ENCODE data around the gene ABCB8. TPM values are rescaled to one million over a fixed set of nuclear protein-coding genes. Genes with fewer than 3 reads are reported as not detected.

The ABCB8 gene
- total and polyA plus RNA-seq, 2 of the 4 experiments (the other 2 are of a cell fraction) = 16.3 to 26.8 TPM

GRCh38 chr7:151095828-151096475 lies 67.7 kb downstream of the ABCB8 start:
- Histone ChIP-seq H3K79me1 (ENCODE audit: low read depth in 1 of 2, low read length in 2 of 2) (peaks cover 6 to 87% of the 10 kb centered on the region in 2 experiments; a peak in 3 of 4 replicates), H3K56ac (ENCODE audit: extremely low read depth, insufficient read depth, low read length) (no peak overlapping the region), H3K4ac (ENCODE audit: low read depth, low read length) (no peak overlapping the region), H3K23ac (ENCODE audit: low read depth, low read length) (no peak overlapping the region), H4K20me1 (ENCODE audit: insufficient read depth, low read length) (peaks cover 92% of the 10 kb centered on the region), H2AK5ac (ENCODE audit: low read depth, low read length) (no peak overlapping the region; the same call in 1 of the 2 replicates), H4K91ac (ENCODE audit: insufficient read depth, low read depth, low read length) (no peak overlapping the region), H3K27ac (ENCODE audit: insufficient read depth, low read length) (no peak overlapping the region), H2BK120ac (ENCODE audit: low read depth, low read length) (no peak overlapping the region), H3K36me3 (ENCODE audit: control insufficient read depth, insufficient read depth, low read length) (peaks cover 11% of the 10 kb centered on the region; the same call in 1 of the 2 replicates), H2AFZ (replicated peaks; ENCODE audit: low read length, poor library complexity) (peak overlapping the region; percentile 41), H2BK20ac (ENCODE audit: low read depth, low read length) (no peak overlapping the region), H3K14ac (replicated peaks; ENCODE audit: low read depth, low read length) (no peak overlapping the region), H4K5ac (ENCODE audit: low read depth, low read length) (no peak overlapping the region), H3K9me3 (ENCODE audit: control insufficient read depth, insufficient read depth, low read length) (no peaks in the 10 kb centered on the region), H3K9ac (ENCODE audit: low read depth, low read length) (no peak overlapping the region), H3K4me3 (ENCODE audit: insufficient read depth, low read depth, low read length) (no peak overlapping the region), H2AK9ac (replicated peaks; ENCODE audit: low read depth, low read length, poor library complexity) (no peak overlapping the region), H3K4me2 (ENCODE audit: low read depth, low read length) (no peak overlapping the region), H3K4me1 (ENCODE audit: control insufficient read depth, insufficient read depth, low read length) (peaks cover 9% of the 10 kb centered on the region), H2BK15ac (ENCODE audit: low read depth, low read length) (no peak overlapping the region), H3K9me1 (ENCODE audit: insufficient read depth, low read length) (peaks cover 12% of the 10 kb centered on the region; the same call in 1 of the 2 replicates), H2BK5ac (ENCODE audit: low read depth, low read length, poor library complexity, severe bottlenecking) (no peak overlapping the region), H3K27me3 (ENCODE audit: control insufficient read depth, insufficient read depth, low read length) (no peaks in the 10 kb centered on the region), H4K8ac (ENCODE audit: low read depth in 2 of 2, low read length in 2 of 2) (no peak overlapping the region), H3K18ac (ENCODE audit: low read depth, low read length) (no peak overlapping the region)
- TF ChIP-seq BHLHE40 (IDR thresholded peaks at IDR 0.05; ENCODE audit: low read depth, low read length) (peak; percentile 82), RAD21 (IDR thresholded peaks at IDR 0.05; ENCODE audit: low read length) (no peak), POLR2A (IDR thresholded peaks at IDR 0.05; ENCODE audit: low read depth, low read length) (no peak), MXI1 (IDR thresholded peaks at IDR 0.05; ENCODE audit: borderline replicate concordance, low read depth, low read length) (no peak), CHD1 (IDR thresholded peaks at IDR 0.05; ENCODE audit: low read depth, low read length) (no peak)
- TF ChIP-seq, protein P1, sequence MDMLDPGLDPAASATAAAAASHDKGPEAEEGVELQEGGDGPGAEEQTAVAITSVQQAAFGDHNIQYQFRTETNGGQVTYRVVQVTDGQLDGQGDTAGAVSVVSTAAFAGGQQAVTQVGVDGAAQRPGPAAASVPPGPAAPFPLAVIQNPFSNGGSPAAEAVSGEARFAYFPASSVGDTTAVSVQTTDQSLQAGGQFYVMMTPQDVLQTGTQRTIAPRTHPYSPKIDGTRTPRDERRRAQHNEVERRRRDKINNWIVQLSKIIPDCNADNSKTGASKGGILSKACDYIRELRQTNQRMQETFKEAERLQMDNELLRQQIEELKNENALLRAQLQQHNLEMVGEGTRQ (IDR thresholded peaks at IDR 0.05; ENCODE audit: low read depth, low read length) = no peak
- dilution Hi-C loops (cut with HindIII; ENCODE audit: low sequenced_read_pairs, unreplicated experiment) = no loop called here
- in situ Hi-C loops (cut with MboI; ENCODE audit: low sequenced_read_pairs) = no loop called here
- ChIA-PET CTCF (no interaction called here), POLR2A (ENCODE audit: unreplicated experiment) (no interaction called here)
- 87% methylated on average over 9 of the region's 17 CpGs; no CpG with 5 or more reads in 1 of the 2 experiments for WGBS, 2 experiments (ENCODE audit: extremely low coverage in 2 of 2, insufficient read length in 1 of 2)
- DNase-seq (no peak), ATAC-seq (ENCODE audit: low read depth) (no peak)
- BruUV-seq (replicated peaks) = no TSS peak
- intact Hi-C loops (cut with micrococcal nuclease) = no loop called here

Other genes starting within 250 kb of the ABCB8 start
- gene TMEM176B, start 228.1 kb upstream of the ABCB8 start, total RNA-seq (2012; rRNA removed) = not detected in 2 replicates
- gene TMEM176B, start 228.1 kb upstream of the ABCB8 start, polyA plus RNA-seq (2012; rRNA removed) = not detected in 2 replicates
- not detected in 2 replicates for gene TMEM176A, start 227.7 kb upstream of the ABCB8 start, total RNA-seq (2012; rRNA removed)
- not detected in 2 replicates for gene TMEM176A, start 227.7 kb upstream of the ABCB8 start, polyA plus RNA-seq (2012; rRNA removed)
- not detected in 2 replicates for gene AOC1, start 175.9 kb upstream of the ABCB8 start, total RNA-seq (2012; rRNA removed)
- not detected in 2 replicates for gene AOC1, start 175.9 kb upstream of the ABCB8 start, polyA plus RNA-seq (2012; rRNA removed)
- gene KCNH2, start 50.1 kb upstream of the ABCB8 start, total RNA-seq (2012; rRNA removed) = 0.56 and 0.90 TPM in 2 replicates
- 1.6 and 2.1 TPM in 2 replicates for gene KCNH2, start 50.1 kb upstream of the ABCB8 start, polyA plus RNA-seq (2012; rRNA removed)
- 0.28 and 0.72 TPM in 2 replicates for gene NOS3, start 37.4 kb upstream of the ABCB8 start, total RNA-seq (2012; rRNA removed)
- gene NOS3, start 37.4 kb upstream of the ABCB8 start, polyA plus RNA-seq (2012; rRNA removed) = 2.0 and 2.9 TPM in 2 replicates
- gene ATG9B, start 4.0 kb upstream of the ABCB8 start, total RNA-seq (2012; rRNA removed) = 0.18 TPM in 1 of 2 replicates, not detected in the other
- gene ATG9B, start 4.0 kb upstream of the ABCB8 start, polyA plus RNA-seq (2012; rRNA removed) = 0.91 and 1.1 TPM in 2 replicates
- not detected in 2 replicates for gene ASIC3, start 20.1 kb downstream of the ABCB8 start, total RNA-seq (2012; rRNA removed)
- 0.70 and 0.74 TPM in 2 replicates for gene ASIC3, start 20.1 kb downstream of the ABCB8 start, polyA plus RNA-seq (2012; rRNA removed)
- 22.4 and 24.7 TPM in 2 replicates for gene CDK5, start 29.4 kb downstream of the ABCB8 start, total RNA-seq (2012; rRNA removed)
- 34.8 and 45.6 TPM in 2 replicates for gene CDK5, start 29.4 kb downstream of the ABCB8 start, polyA plus RNA-seq (2012; rRNA removed)
- 25.3 and 29.6 TPM in 2 replicates for gene SLC4A2, start 31.1 kb downstream of the ABCB8 start, total RNA-seq (2012; rRNA removed)
- 91.0 and 112 TPM in 2 replicates for gene SLC4A2, start 31.1 kb downstream of the ABCB8 start, polyA plus RNA-seq (2012; rRNA removed)
- 41.9 and 53.8 TPM in 2 replicates for gene FASTK, start 52.4 kb downstream of the ABCB8 start, total RNA-seq (2012; rRNA removed)
- gene FASTK, start 52.4 kb downstream of the ABCB8 start, polyA plus RNA-seq (2012; rRNA removed) = 115 and 127 TPM in 2 replicates
- 6.8 and 7.8 TPM in 2 replicates for gene TMUB1, start 55.0 kb downstream of the ABCB8 start, total RNA-seq (2012; rRNA removed)
- 29.8 and 38.3 TPM in 2 replicates for gene TMUB1, start 55.0 kb downstream of the ABCB8 start, polyA plus RNA-seq (2012; rRNA removed)
- 33.3 and 35.3 TPM in 2 replicates for gene AGAP3, start 58.0 kb downstream of the ABCB8 start, total RNA-seq (2012; rRNA removed)
- 93.9 and 99.5 TPM in 2 replicates for gene AGAP3, start 58.0 kb downstream of the ABCB8 start, polyA plus RNA-seq (2012; rRNA removed)
- gene GBX1, start 139.2 kb downstream of the ABCB8 start, total RNA-seq (2012; rRNA removed) = not detected in 2 replicates
- not detected in 2 replicates for gene GBX1, start 139.2 kb downstream of the ABCB8 start, polyA plus RNA-seq (2012; rRNA removed)
- not detected in 2 replicates for gene ASB10, start 158.8 kb downstream of the ABCB8 start, total RNA-seq (2012; rRNA removed)
- not detected in 2 replicates for gene ASB10, start 158.8 kb downstream of the ABCB8 start, polyA plus RNA-seq (2012; rRNA removed)
- gene H2BK1, start 182.0 kb downstream of the ABCB8 start, total RNA-seq (2012; rRNA removed) = not detected in 2 replicates
- gene H2BK1, start 182.0 kb downstream of the ABCB8 start, polyA plus RNA-seq (2012; rRNA removed) = not detected in 2 replicates
- 100 and 103 TPM in 2 replicates for gene ABCF2, start 198.8 kb downstream of the ABCB8 start, total RNA-seq (2012; rRNA removed)
- gene ABCF2, start 198.8 kb downstream of the ABCB8 start, polyA plus RNA-seq (2012; rRNA removed) = 40.3 and 46.2 TPM in 2 replicates
- gene CHPF2, start 204.0 kb downstream of the ABCB8 start, total RNA-seq (2012; rRNA removed) = 26.2 and 26.9 TPM in 2 replicates
- 77.0 and 80.0 TPM in 2 replicates for gene CHPF2, start 204.0 kb downstream of the ABCB8 start, polyA plus RNA-seq (2012; rRNA removed)
- gene SMARCD3, start 220.2 kb downstream of the ABCB8 start, total RNA-seq (2012; rRNA removed) = 33.1 and 37.5 TPM in 2 replicates
- 43.8 and 48.5 TPM in 2 replicates for gene SMARCD3, start 220.2 kb downstream of the ABCB8 start, polyA plus RNA-seq (2012; rRNA removed)